CD8-positive, alpha-beta memory T cell (primary cell): Measurements from ENCODE around the gene FLII. TPM values are rescaled to one million over a fixed set of nuclear protein-coding genes. Genes with fewer than 3 reads are reported as not detected.
A peak's percentile ranks its signal among the peaks of the same experiment; 100 is the strongest.

Experiments
- CTCF ChIA-PET: fragments of 350-600 bp; sonication (Branson Sonifier 250); formaldehyde crosslinking; loops from one replicate; lab custom pipeline; 2021; ENCODE audit warnings: antibody characterized with exemption; lab: Charles Lee
- POLR2A ChIA-PET: fragments of 350-600 bp; sonication (Branson Sonifier 250); formaldehyde crosslinking; loops from one replicate; lab custom pipeline; 2021; ENCODE audit warnings: antibody characterized with exemption; lab: Charles Lee
- DNase-seq, 5 donors: peaks; one replicate each; pipeline versions ENCODE4 v3.0.0 to v3.0.0-alpha.2; 2020 to 2022; ENCODE audit warnings: mixed read lengths in 1 of 5
- H3K27ac ChIP-seq: one replicate; pipeline ENCODE4 v1.7.0; 2013; ENCODE audit warnings: low read depth, mild to moderate bottlenecking, low read length, moderate library complexity
- H3K27me3 ChIP-seq: 2 replicates; pipeline ENCODE4 v1.7.0; 2013; ENCODE audit warnings: low read length, mild to moderate bottlenecking; ENCODE audit not compliant: insufficient read depth, poor library complexity, severe bottlenecking
- H3K36me3 ChIP-seq: 2 replicates; pipeline ENCODE4 v1.7.0; 2013; ENCODE audit warnings: mild to moderate bottlenecking, low read length, moderate library complexity; ENCODE audit not compliant: insufficient read depth
- H3K4me1 ChIP-seq: 2 replicates; pipeline ENCODE4 v1.7.0; 2013; ENCODE audit warnings: mild to moderate bottlenecking, low read length, moderate library complexity; ENCODE audit not compliant: insufficient read depth
- H3K4me3 ChIP-seq: 2 replicates; pipeline ENCODE4 v1.7.0; 2013; ENCODE audit warnings: mild to moderate bottlenecking, low read length
- H3K9me3 ChIP-seq: 2 replicates; pipeline ENCODE4 v1.7.0; 2013; ENCODE audit warnings: mild to moderate bottlenecking, low read length
- H3K27ac Mint-ChIP-seq, 8 donors: one replicate each; pipeline ENCODE4 v1.8.0; 2020 to 2021; ENCODE audit warnings: mixed read lengths in 8 of 8, mild to moderate bottlenecking in 6 of 8, inconsistent platforms in 3 of 8, moderate library complexity in 3 of 8
- H3K27me3 Mint-ChIP-seq, 2 donors: one replicate each; pipeline ENCODE4 v1.8.0; 2020 to 2021; ENCODE audit warnings: mixed read lengths in 2 of 2, mild to moderate bottlenecking in 1 of 2, moderate library complexity in 1 of 2
- H3K36me3 Mint-ChIP-seq, 3 donors: one replicate each; pipeline ENCODE4 v1.8.0; 2020 to 2021; ENCODE audit warnings: mixed read lengths in 3 of 3, inconsistent platforms in 1 of 3, mild to moderate bottlenecking in 1 of 3
- H3K4me1 Mint-ChIP-seq, 3 donors: one replicate each; pipeline ENCODE4 v1.8.0; 2020 to 2021; ENCODE audit warnings: mixed read lengths in 3 of 3, inconsistent platforms in 1 of 3, mild to moderate bottlenecking in 1 of 3
- H3K4me3 Mint-ChIP-seq, 7 donors: one replicate each; pipeline ENCODE4 v1.8.0; 2020 to 2021; ENCODE audit warnings: mixed read lengths in 7 of 7, mild to moderate bottlenecking in 6 of 7, moderate library complexity in 4 of 7, inconsistent platforms in 2 of 7
- H3K9me3 Mint-ChIP-seq, 5 donors: one replicate each; pipeline ENCODE4 v1.8.0; 2020 to 2022; ENCODE audit warnings: mixed read lengths in 5 of 5, mild to moderate bottlenecking in 3 of 5, moderate library complexity in 2 of 5, inconsistent platforms in 1 of 5
- polyA plus RNA-seq: library from polyadenylated mRNA; unstranded; fragments of 300-500 nt; fragmentation: Illumina TruSeq; gene quantifications from one replicate; pipeline ENCODE4 v1.2.3, GENCODE V29; 2021
- total RNA-seq, 2 experiments: library from RNA; stranded (reverse); gene quantifications; one replicate each; pipeline ENCODE4 v1.2.3, GENCODE V29; 2021

FLII gene
- total and polyA plus RNA-seq, 3 experiments from 2014 or later, result 216 to 299 (median 278) TPM

- no peak for DNase-seq
- Histone ChIP-seq H3K36me3 (no peaks in the 10 kb centered on the region), H3K9me3 (no peaks in the 10 kb centered on the region), H3K27ac (no peak overlapping the region), H3K4me3 (no peak overlapping the region), H3K4me1 (no peaks in the 10 kb centered on the region), H3K27me3 (no peaks in the 10 kb centered on the region)
- Mint-ChIP-seq H3K9me3 (no peaks in the 10 kb centered on the region), H3K27ac (no peak overlapping the region), H3K36me3 (peaks cover 0 to 80% (median 7%) of the 10 kb centered on the region in 3 donors), H3K4me3 (no peak overlapping the region), H3K27me3 (no peaks in the 10 kb centered on the region), H3K4me1 (no peaks in the 10 kb centered on the region)
- POLR2A ChIA-PET, result no interaction called here
- CTCF ChIA-PET, result no interaction called here
Measured at GRCh38 chr17:18237461-18237860, 21.1 kb downstream of the FLII start.

- no peak for DNase-seq
- H3K4me3 Mint-ChIP-seq, result no peak overlapping the region
- H3K36me3 Mint-ChIP-seq, result peaks cover 0 to 74% (median 7%) of the 10 kb centered on the region in 3 donors
- no peaks in the 10 kb centered on the region for H3K4me1 ChIP-seq
- H3K27me3 Mint-ChIP-seq, result no peaks in the 10 kb centered on the region
- no peaks in the 10 kb centered on the region for H3K27me3 ChIP-seq
- H3K4me3 ChIP-seq, result no peak overlapping the region
- CTCF ChIA-PET, result no interaction called here
- no peaks in the 10 kb centered on the region for H3K36me3 ChIP-seq
- POLR2A ChIA-PET, result no interaction called here
- H3K9me3 Mint-ChIP-seq, result no peaks in the 10 kb centered on the region
- H3K27ac Mint-ChIP-seq, result peak overlapping the region in 4 of 8 donors; percentile 48 to 91 (median 67)
- H3K9me3 ChIP-seq, result no peaks in the 10 kb centered on the region
- H3K27ac ChIP-seq, result no peak overlapping the region
- no peaks in the 10 kb centered on the region for H3K4me1 Mint-ChIP-seq
Measured at GRCh38 chr17:18236494-18236893, 22.0 kb downstream of the FLII start.

- Mint-ChIP-seq H3K4me3 (no peak overlapping the region), H3K27ac (peak overlapping the region in 3 of 8 donors; percentile 59 to 79 (median 75)), H3K36me3 (peaks cover 0 to 68% (median 7%) of the 10 kb centered on the region in 3 donors), H3K4me1 (no peaks in the 10 kb centered on the region), H3K27me3 (no peaks in the 10 kb centered on the region), H3K9me3 (no peaks in the 10 kb centered on the region)
- no peak overlapping the region for H3K27ac ChIP-seq
- no peak overlapping the region for H3K4me3 ChIP-seq
- no peaks in the 10 kb centered on the region for H3K4me1 ChIP-seq
- H3K27me3 ChIP-seq, result no peaks in the 10 kb centered on the region
- no peaks in the 10 kb centered on the region for H3K9me3 ChIP-seq
- ChIA-PET CTCF (no interaction called here), POLR2A (no interaction called here)
- no peak for DNase-seq
- no peaks in the 10 kb centered on the region for H3K36me3 ChIP-seq
Measured at GRCh38 chr17:18235743-18236256, 22.7 kb downstream of the FLII start.

GRCh38 chr17:18234853-18235380, 23.6 kb downstream of the FLII start:
- peak overlapping the region in 2 of 8 donors; percentile 73 to 83 for H3K27ac Mint-ChIP-seq
- no peaks in the 10 kb centered on the region for H3K9me3 Mint-ChIP-seq
- no peak for DNase-seq
- no peaks in the 10 kb centered on the region for H3K27me3 Mint-ChIP-seq
- H3K36me3 Mint-ChIP-seq, result peaks cover 0 to 64% (median 7%) of the 10 kb centered on the region in 3 donors
- no peaks in the 10 kb centered on the region for H3K36me3 ChIP-seq
- no peaks in the 10 kb centered on the region for H3K27me3 ChIP-seq
- ChIA-PET CTCF (interaction anchor here (1.2 kb wide), 1 partner anchor 11 kb away, joined by 4 read pairs; no protein-coding TSS in a partner anchor), POLR2A (no interaction called here)
- no peak overlapping the region for H3K4me3 Mint-ChIP-seq
- no peak overlapping the region for H3K27ac ChIP-seq
- H3K9me3 ChIP-seq, result no peaks in the 10 kb centered on the region
- no peak overlapping the region for H3K4me3 ChIP-seq
- H3K4me1 Mint-ChIP-seq, result peaks cover 0 to 2% (median 0%) of the 10 kb centered on the region in 3 donors
- H3K4me1 ChIP-seq, result no peaks in the 10 kb centered on the region

- POLR2A ChIA-PET, result interaction anchor here (0.5 kb wide), 1 partner anchor 92 kb away, joined by 3 read pairs; no protein-coding TSS in a partner anchor
- H3K4me1 ChIP-seq, result no peaks in the 10 kb centered on the region
- H3K9me3 Mint-ChIP-seq, result no peaks in the 10 kb centered on the region
Measured at GRCh38 chr17:18233803-18234518, 24.6 kb downstream of the FLII start.

GRCh38 chr17:18231164-18231563, 27.4 kb downstream of the FLII start:
- ChIA-PET CTCF (no interaction called here), POLR2A (no interaction called here)
- Histone ChIP-seq H3K36me3 (no peaks in the 10 kb centered on the region), H3K27ac (no peak overlapping the region), H3K9me3 (no peaks in the 10 kb centered on the region), H3K4me3 (no peak overlapping the region), H3K4me1 (peaks cover 9% of the 10 kb centered on the region), H3K27me3 (no peaks in the 10 kb centered on the region)
- H3K9me3 Mint-ChIP-seq, result no peaks in the 10 kb centered on the region
- peak overlapping the region in 1 of 8 donors; percentile 58 for H3K27ac Mint-ChIP-seq
- no peaks in the 10 kb centered on the region for H3K27me3 Mint-ChIP-seq
- no peak overlapping the region for H3K4me3 Mint-ChIP-seq
- H3K36me3 Mint-ChIP-seq, result peaks cover 0 to 36% (median 2%) of the 10 kb centered on the region in 3 donors
- H3K4me1 Mint-ChIP-seq, result peaks cover 19 to 34% (median 23%) of the 10 kb centered on the region in 3 donors
- DNase-seq, result no peak

More at GRCh38 chr17:18233803-18234518, 24.6 kb downstream of the FLII start:
- Histone ChIP-seq H3K27ac (no peak overlapping the region), H3K36me3 (no peaks in the 10 kb centered on the region), H3K4me3 (no peak overlapping the region), H3K27me3 (no peaks in the 10 kb centered on the region), H3K9me3 (no peaks in the 10 kb centered on the region)
- Mint-ChIP-seq H3K36me3 (peaks cover 0 to 56% (median 7%) of the 10 kb centered on the region in 3 donors), H3K4me3 (no peak overlapping the region), H3K27ac (no peak overlapping the region), H3K4me1 (peaks cover 0 to 6% (median 0%) of the 10 kb centered on the region in 3 donors), H3K27me3 (no peaks in the 10 kb centered on the region)
- CTCF ChIA-PET, result interaction anchor here (1.2 kb wide), 1 partner anchor 10 kb away, joined by 4 read pairs; no protein-coding TSS in a partner anchor
- DNase-seq, result no peak

GRCh38 chr17:18230288-18231141, 28.0 kb downstream of the FLII start:
- CTCF ChIA-PET, result no interaction called here
- H3K9me3 ChIP-seq, result no peaks in the 10 kb centered on the region
- H3K4me1 Mint-ChIP-seq, result peaks cover 22 to 38% (median 27%) of the 10 kb centered on the region in 3 donors

More at GRCh38 chr17:18230288-18231141, 28.0 kb downstream of the FLII start:
- peaks cover 0 to 34% (median 0%) of the 10 kb centered on the region in 3 donors for H3K36me3 Mint-ChIP-seq
- no peak overlapping the region for H3K27ac Mint-ChIP-seq
- H3K4me3 ChIP-seq, result no peak overlapping the region
- H3K27ac ChIP-seq, result no peak overlapping the region
- H3K4me1 ChIP-seq, result peaks cover 12% of the 10 kb centered on the region
- no peak for DNase-seq
- no peaks in the 10 kb centered on the region for H3K27me3 ChIP-seq
- H3K9me3 Mint-ChIP-seq, result no peaks in the 10 kb centered on the region
- POLR2A ChIA-PET, result no interaction called here
- H3K27me3 Mint-ChIP-seq, result no peaks in the 10 kb centered on the region
- no peak overlapping the region for H3K4me3 Mint-ChIP-seq
- H3K36me3 ChIP-seq, result no peaks in the 10 kb centered on the region
